GM20000 (cell line): ENCODE data around the gene FBXO46.

Experiments
- DNase-seq: peaks from one replicate; pipeline ENCODE4 v3.0.0; 2012; ENCODE audit warnings: low spot score
- CTCF ChIP-seq: IDR thresholded peaks from 2 replicates; pipeline ENCODE4 v1.5.1; 2012; ENCODE audit warnings: mild to moderate bottlenecking, control low read depth; ENCODE audit errors: extremely low read depth, missing control alignments

The FBXO46 gene

GRCh38 chr19:45768984-45769782 is 38.5 kb upstream of the FBXO46 start, which contains the start of gene SIX5:
SIX5 (minus strand) TSS chr19:45769252; CDS start chr19:45768844, 408 bp downstream.
- no peak for TF ChIP-seq CTCF
- DNase-seq, result peak; percentile 100

- no peak for TF ChIP-seq CTCF
These were observed 37.9 kb upstream of the FBXO46 start for GRCh38 chr19:45768655-45768983.

GRCh38 chr19:45767881-45768654 is 37.4 kb upstream of the FBXO46 start:
- no peak for TF ChIP-seq CTCF
- DNase-seq, result peak; percentile 82

More at GRCh38 chr19:45768655-45768983, 37.9 kb upstream of the FBXO46 start:
- no peak for DNase-seq

GRCh38 chr19:45767410-45767880 is 36.7 kb upstream of the FBXO46 start:
- TF ChIP-seq CTCF, result no peak
- DNase-seq, result peak; percentile 43

- no peak for TF ChIP-seq CTCF
- no peak for DNase-seq
These were observed 36.2 kb upstream of the FBXO46 start for GRCh38 chr19:45766869-45767346.

- TF ChIP-seq CTCF, result no peak
- no peak for DNase-seq
These were observed 35.7 kb upstream of the FBXO46 start for GRCh38 chr19:45766296-45766868.
